Measurements from ENCODE around the gene PMEPA1.

PMEPA1 gene

GRCh38 chr20:57652606-57653545 is 56.9 kb downstream of the PMEPA1 start:
- Histone ChIP-seq H3K27me3 (ENCODE audit: control insufficient read depth, insufficient read depth, low read length) (peaks cover 2% of the 10 kb centered on the region), H3K4me3 (ENCODE audit: low read length) (no peak overlapping the region), H3K4me1 (ENCODE audit: control insufficient read depth, insufficient read depth, low read length) (peaks cover 2% of the 10 kb centered on the region), H3K36me3 (ENCODE audit: control insufficient read depth, insufficient read depth, low read length) (peaks cover 6% of the 10 kb centered on the region), H3K27ac (ENCODE audit: low read depth, low read length) (no peak overlapping the region), H3K9ac (ENCODE audit: low read length) (no peak overlapping the region)

DNA sequence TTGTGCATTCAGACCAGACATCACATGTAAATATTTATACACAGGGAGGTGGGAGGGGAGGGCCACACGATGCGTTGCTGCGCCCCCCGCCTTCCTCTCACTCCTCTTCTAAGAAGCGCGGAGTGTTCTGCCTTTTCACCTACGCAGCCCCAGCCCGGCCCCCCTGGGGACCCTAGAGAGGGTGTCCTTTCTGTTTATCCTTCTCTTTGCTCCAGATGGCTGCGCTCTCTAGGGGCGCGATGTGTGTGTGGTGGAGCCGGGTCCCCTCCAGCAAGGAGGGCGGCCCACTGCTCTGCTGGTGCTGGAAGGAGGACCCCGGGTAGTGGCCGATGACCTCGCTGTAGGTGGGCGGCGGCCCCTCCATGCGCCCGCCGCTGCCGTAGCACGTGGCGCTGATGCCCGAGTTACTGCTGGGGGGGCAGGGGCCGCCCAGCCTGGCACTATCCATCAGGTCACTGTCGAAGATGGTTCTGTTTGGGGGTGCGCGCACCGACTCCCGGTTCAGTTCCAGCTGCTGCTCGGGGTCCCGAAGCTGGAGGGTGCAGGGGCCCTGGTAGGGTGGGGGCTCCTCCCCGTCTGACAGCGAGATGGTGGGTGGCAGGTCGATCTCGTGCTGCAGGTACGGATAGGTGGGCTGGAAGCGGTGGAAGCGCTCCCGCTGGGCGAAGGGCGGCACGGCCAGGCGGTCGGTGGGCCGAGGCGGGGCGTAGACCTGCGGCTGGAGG is 57.8 kb downstream of the PMEPA1 start:
- Histone ChIP-seq H3K27me3 (ENCODE audit: control insufficient read depth, insufficient read depth, low read length) (peaks cover 2% of the 10 kb centered on the region), H3K9ac (ENCODE audit: low read length) (no peak overlapping the region), H3K27ac (ENCODE audit: low read depth, low read length) (no peak overlapping the region), H3K4me3 (ENCODE audit: low read length) (no peak overlapping the region), H3K36me3 (ENCODE audit: control insufficient read depth, insufficient read depth, low read length) (peaks cover 4% of the 10 kb centered on the region), H3K4me1 (ENCODE audit: control insufficient read depth, insufficient read depth, low read length) (peaks cover 2% of the 10 kb centered on the region)

DNA sequence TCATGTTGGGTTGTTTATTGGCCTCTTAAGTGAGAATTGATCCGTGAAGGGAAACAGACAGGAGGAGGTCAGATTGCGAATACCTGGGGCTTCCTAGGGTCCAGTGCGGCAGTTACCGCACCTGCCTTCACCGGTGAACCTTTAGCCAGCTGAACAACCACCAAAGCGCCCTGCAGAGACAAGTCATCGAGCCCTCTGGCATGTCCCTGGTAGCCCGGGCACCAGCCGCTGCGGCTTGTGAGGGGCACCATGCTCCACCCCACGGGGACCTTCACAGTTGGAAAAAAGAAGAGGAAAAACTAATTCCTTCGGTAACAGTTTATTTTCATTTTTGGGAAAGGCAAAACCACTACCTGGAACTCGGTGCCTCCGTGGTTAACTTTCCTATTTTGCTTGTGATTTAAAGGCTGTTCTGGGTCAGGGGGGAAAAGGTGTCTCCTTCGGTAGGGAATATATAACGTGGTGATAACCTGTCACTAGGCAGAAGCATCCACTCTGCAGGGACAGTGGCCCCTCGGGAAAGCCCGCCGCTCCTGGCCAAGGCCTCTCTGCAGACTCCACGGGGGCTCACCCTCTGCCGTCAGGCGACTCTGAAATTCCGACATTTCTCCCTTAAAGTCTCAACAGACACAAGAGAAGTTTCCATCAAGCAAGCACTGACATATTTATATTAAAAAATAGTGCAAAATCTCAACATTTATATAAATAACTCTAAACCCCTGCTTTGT is 58.9 kb downstream of the PMEPA1 start:
- H3K4me1 ChIP-seq (ENCODE audit: control insufficient read depth, insufficient read depth, low read length): peaks cover 2% of the 10 kb centered on the region
- H3K4me3 ChIP-seq (ENCODE audit: low read length): no peak overlapping the region
- no peak overlapping the region for H3K27ac ChIP-seq (ENCODE audit: low read depth, low read length)
- H3K27me3 ChIP-seq (ENCODE audit: control insufficient read depth, insufficient read depth, low read length): peaks cover 2% of the 10 kb centered on the region
- H3K36me3 ChIP-seq (ENCODE audit: control insufficient read depth, insufficient read depth, low read length): peaks cover 2% of the 10 kb centered on the region
- H3K9ac ChIP-seq (ENCODE audit: low read length): no peak overlapping the region

GRCh38 chr20:57650266-57650665 is 59.5 kb downstream of the PMEPA1 start:
- H3K27me3 ChIP-seq (ENCODE audit: control insufficient read depth, insufficient read depth, low read length): peaks cover 2% of the 10 kb centered on the region
- H3K4me1 ChIP-seq (ENCODE audit: control insufficient read depth, insufficient read depth, low read length): peaks cover 2% of the 10 kb centered on the region
- H3K9ac ChIP-seq (ENCODE audit: low read length): no peak overlapping the region
- no peak overlapping the region for H3K27ac ChIP-seq (ENCODE audit: low read depth, low read length)
- no peak overlapping the region for H3K4me3 ChIP-seq (ENCODE audit: low read length)
- peaks cover 2% of the 10 kb centered on the region for H3K36me3 ChIP-seq (ENCODE audit: control insufficient read depth, insufficient read depth, low read length)

DNA sequence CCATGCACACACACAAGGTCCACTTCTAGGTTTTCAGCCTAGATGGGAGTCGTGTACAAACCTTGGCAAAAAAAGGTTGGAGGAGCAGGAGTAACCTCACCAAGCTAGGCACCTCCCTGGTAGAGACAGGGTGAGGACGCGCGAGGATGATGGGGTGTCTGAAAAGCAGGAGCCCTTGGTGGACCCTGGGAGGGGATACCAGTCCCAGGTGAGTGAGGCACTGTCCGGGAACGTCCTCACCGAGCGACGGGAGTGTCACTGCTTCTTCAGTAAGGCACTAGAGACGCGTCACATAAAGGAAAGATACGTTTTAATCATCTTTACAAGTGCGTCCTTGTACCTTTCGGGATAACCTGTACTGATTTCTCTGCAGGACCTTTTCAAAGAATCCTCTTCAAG is 60.2 kb downstream of the PMEPA1 start:
- H3K36me3 ChIP-seq (ENCODE audit: control insufficient read depth, insufficient read depth, low read length): peaks cover 2% of the 10 kb centered on the region
- H3K27ac ChIP-seq (ENCODE audit: low read depth, low read length): no peak overlapping the region
- H3K27me3 ChIP-seq (ENCODE audit: control insufficient read depth, insufficient read depth, low read length): peaks cover 2% of the 10 kb centered on the region
- H3K4me1 ChIP-seq (ENCODE audit: control insufficient read depth, insufficient read depth, low read length): peaks cover 2% of the 10 kb centered on the region
- H3K9ac ChIP-seq (ENCODE audit: low read length): no peak overlapping the region
- H3K4me3 ChIP-seq (ENCODE audit: low read length): no peak overlapping the region

DNA sequence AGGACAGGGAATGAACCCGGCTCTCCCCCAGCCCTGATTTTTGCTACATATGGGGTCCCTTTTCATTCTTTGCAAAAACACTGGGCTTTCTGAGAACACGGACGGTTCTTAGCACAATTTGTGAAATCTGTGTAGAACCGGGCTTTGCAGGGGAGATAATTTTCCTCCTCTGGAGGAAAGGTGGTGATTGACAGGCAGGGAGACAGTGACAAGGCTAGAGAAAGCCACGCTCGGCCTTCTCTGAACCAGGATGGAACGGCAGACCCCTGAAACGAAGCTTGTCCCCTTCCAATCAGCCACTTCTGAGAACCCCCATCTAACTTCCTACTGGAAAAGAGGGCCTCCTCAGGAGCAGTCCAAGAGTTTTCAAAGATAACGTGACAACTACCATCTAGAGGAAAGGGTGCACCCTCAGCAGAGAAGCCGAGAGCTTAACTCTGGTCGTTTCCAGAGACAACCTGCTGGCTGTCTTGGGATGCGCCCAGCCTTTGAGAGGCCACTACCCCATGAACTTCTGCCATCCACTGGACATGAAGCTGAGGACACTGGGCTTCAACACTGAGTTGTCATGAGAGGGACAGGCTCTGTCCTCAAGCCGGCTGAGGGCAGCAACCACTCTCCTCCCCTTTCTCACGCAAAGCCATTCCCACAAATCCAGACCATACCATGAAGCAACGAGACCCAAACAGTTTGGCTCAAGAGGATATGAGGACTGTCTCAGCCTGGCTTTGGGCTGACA is 60.8 kb downstream of the PMEPA1 start:
- Histone ChIP-seq H3K27ac (ENCODE audit: low read depth, low read length) (no peak overlapping the region), H3K27me3 (ENCODE audit: control insufficient read depth, insufficient read depth, low read length) (peaks cover 2% of the 10 kb centered on the region), H3K4me1 (ENCODE audit: control insufficient read depth, insufficient read depth, low read length) (no peaks in the 10 kb centered on the region), H3K9ac (ENCODE audit: low read length) (no peak overlapping the region), H3K36me3 (ENCODE audit: control insufficient read depth, insufficient read depth, low read length) (peaks cover 2% of the 10 kb centered on the region), H3K4me3 (ENCODE audit: low read length) (no peak overlapping the region)

- Histone ChIP-seq H3K4me1 (ENCODE audit: control insufficient read depth, insufficient read depth, low read length) (no peaks in the 10 kb centered on the region), H3K27ac (ENCODE audit: low read depth, low read length) (no peak overlapping the region), H3K4me3 (ENCODE audit: low read length) (no peak overlapping the region), H3K36me3 (ENCODE audit: control insufficient read depth, insufficient read depth, low read length) (peaks cover 2% of the 10 kb centered on the region), H3K9ac (ENCODE audit: low read length) (no peak overlapping the region), H3K27me3 (ENCODE audit: control insufficient read depth, insufficient read depth, low read length) (no peaks in the 10 kb centered on the region)
Observed at GRCh38 chr20:57647933-57648785, 61.7 kb downstream of the PMEPA1 start.

DNA sequence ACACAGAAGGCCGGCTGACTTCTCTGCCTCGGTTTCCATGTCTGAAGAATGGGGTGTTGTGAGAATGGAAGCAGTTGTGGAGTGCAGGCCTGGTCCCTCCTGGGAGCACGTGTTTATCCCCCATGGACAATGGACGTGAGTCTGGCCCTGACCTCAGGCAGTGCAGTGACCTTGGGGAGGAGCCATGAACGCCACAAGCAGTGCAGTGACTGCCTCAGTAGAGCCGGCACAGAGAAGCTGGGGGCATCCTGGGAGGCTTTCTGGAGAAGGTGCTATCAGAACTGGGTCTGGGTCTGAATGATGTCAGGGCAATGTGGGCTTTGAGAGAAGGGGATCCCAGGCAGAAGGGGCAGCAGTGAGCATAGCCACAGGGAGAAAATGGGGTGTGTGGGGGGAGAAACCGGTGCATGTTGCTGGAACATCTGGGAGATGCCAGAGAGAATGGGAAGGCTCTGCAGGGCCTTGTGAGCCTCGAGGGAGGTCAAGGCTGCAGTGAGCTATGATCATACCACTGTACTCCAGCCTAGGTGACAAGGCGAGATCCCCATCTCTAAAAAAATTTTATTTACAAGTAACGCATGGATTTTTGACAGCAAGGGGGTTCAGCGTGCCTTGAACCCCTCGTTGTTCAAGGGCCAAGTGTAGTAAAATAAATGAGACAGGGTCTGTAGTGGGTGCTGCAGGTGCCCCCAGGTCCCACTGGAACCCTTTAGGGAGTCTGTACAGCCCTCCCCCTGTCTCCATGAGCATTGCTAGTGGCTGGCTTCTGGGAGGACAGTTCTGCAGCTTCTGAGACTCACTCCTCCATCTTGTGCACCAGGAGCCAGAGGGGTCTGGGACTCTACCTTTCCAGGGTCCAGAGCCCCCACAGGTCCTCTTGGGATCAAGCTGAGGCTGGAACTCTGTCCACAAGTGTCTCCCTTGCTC is 62.5 kb downstream of the PMEPA1 start:
- H3K4me3 ChIP-seq (ENCODE audit: low read length): no peak overlapping the region
- H3K4me1 ChIP-seq (ENCODE audit: control insufficient read depth, insufficient read depth, low read length): no peaks in the 10 kb centered on the region
- H3K9ac ChIP-seq (ENCODE audit: low read length): no peak overlapping the region
- peaks cover 2% of the 10 kb centered on the region for H3K36me3 ChIP-seq (ENCODE audit: control insufficient read depth, insufficient read depth, low read length)
- H3K27me3 ChIP-seq (ENCODE audit: control insufficient read depth, insufficient read depth, low read length): no peaks in the 10 kb centered on the region
- H3K27ac ChIP-seq (ENCODE audit: low read depth, low read length): no peak overlapping the region

DNA sequence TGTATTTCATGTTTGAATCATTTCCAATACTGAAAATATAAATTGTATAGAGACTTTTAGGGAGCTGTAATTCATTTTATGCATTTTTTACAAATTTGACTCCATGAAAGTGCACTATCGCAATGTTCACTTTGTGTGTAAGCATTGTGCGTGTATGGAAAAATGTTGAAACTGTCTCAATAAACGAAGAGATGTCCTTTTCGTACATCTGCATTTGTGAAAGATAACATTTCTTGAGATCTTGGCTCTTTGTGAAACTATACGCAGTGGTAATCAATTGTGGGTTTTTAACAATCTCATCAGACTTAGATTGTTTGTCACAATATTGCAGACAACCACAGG is 70.9 kb downstream of the PMEPA1 start:
- Histone ChIP-seq H3K27ac (ENCODE audit: low read depth, low read length) (no peak overlapping the region), H3K4me1 (ENCODE audit: control insufficient read depth, insufficient read depth, low read length) (no peaks in the 10 kb centered on the region), H3K4me3 (ENCODE audit: low read length) (no peak overlapping the region), H3K9ac (ENCODE audit: low read length) (no peak overlapping the region), H3K27me3 (ENCODE audit: control insufficient read depth, insufficient read depth, low read length) (no peaks in the 10 kb centered on the region), H3K36me3 (ENCODE audit: control insufficient read depth, insufficient read depth, low read length) (no peaks in the 10 kb centered on the region)

DNA sequence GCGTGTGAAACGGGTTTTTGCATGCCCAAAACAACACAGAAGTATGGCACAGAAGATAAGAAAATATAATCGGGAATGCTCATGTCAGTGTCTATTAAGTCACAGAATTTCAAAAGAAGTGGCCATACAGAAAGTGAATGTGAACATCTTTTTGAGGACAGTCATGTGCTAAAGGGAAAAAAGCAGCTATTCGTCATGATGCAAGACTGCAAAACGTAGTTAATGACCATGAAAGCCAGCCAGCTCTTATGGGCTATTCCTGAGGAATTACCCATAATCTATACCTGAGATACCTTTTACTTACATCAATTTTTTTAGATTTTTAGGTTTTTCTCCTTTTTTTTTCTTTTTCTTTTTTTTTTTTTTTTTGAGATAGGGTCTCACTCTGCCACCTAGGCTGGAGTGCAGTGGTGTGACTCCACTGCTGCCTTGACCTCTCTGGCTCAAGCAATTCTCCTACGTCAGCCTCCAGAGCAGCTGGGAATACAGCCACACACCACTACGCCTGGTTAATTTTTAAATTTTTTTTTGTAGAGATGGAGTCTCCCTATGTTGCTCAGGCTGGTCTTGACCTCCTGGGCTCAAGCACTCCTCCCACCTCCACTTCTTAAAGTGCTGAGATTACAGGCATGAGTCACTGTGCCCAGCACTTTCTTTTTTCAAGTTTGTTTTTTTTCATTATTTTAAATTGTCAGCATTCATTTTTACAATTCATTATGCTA is 71.5 kb downstream of the PMEPA1 start:
- H3K4me1 ChIP-seq (ENCODE audit: control insufficient read depth, insufficient read depth, low read length): no peaks in the 10 kb centered on the region
- no peaks in the 10 kb centered on the region for H3K36me3 ChIP-seq (ENCODE audit: control insufficient read depth, insufficient read depth, low read length)
- H3K9ac ChIP-seq (ENCODE audit: low read length): no peak overlapping the region
- no peak overlapping the region for H3K27ac ChIP-seq (ENCODE audit: low read depth, low read length)
- H3K27me3 ChIP-seq (ENCODE audit: control insufficient read depth, insufficient read depth, low read length): no peaks in the 10 kb centered on the region
- H3K4me3 ChIP-seq (ENCODE audit: low read length): no peak overlapping the region
